Loucy (cell line): ENCODE results near the gene OR7G2.

Experiments
- CTCF ChIP-seq: fragments of 200-600 bp; sonication (generic); conservative IDR thresholded peaks from 2 replicates; pipeline ENCODE4 v1.5.1; 2014; ENCODE audit warnings: mild to moderate bottlenecking, antibody characterized with exemption, low read length
- EZH2phosphoT487 ChIP-seq: fragments of 200-600 bp; IDR thresholded peaks from 2 replicates; pipeline ENCODE4 v1.6.1; 2018; ENCODE audit warnings: antibody characterized with exemption, mild to moderate bottlenecking, moderate library complexity, borderline replicate concordance

GRCh38 chr19:9150650-9151049, 43.4 kb upstream of the OR7G2 start:
- no peak for TF ChIP-seq CTCF
- no peak for TF ChIP-seq EZH2phosphoT487
